ENCODE measurements around the gene AGBL1. TPM values are rescaled to one million over a fixed set of nuclear protein-coding genes. Genes with fewer than 3 reads are reported as not detected.

AGBL1 gene
- total and polyA plus RNA-seq, 2 donors (not counting 3 experiments of a cell fraction or from before 2014, with no cell fraction given), result not detected

GRCh38 chr15:86813892-86814291 lies 734.2 kb downstream of the AGBL1 start:
- H3K27ac ChIP-seq (ENCODE audit: insufficient read depth, low read depth, low read length), result no peak overlapping the region
- no peak overlapping the region for H3K9ac ChIP-seq (replicated peaks; ENCODE audit: extremely low read depth, insufficient read depth, low read length)
- no peaks in the 10 kb centered on the region for H3K27me3 ChIP-seq (ENCODE audit: control insufficient read depth in 2 of 2, insufficient read depth in 2 of 2, low read length in 2 of 2)
- no peak overlapping the region for H2AFZ ChIP-seq (ENCODE audit: low read depth, low read length)
- H3K4me3 ChIP-seq (replicated peaks in 1 of 3; ENCODE audit: insufficient read depth in 1 of 3, low read depth in 1 of 3, low read length in 3 of 3), result no peak overlapping the region
- no peak for TF ChIP-seq POLR2A (IDR thresholded peaks at IDR 0.05; ENCODE audit: low read depth, low read length)
- TF ChIP-seq EZH2 (IDR thresholded peaks at IDR 0.05; ENCODE audit: borderline replicate concordance, low read depth, low read length, severe bottlenecking), result no peak
- TF ChIP-seq GATA2 (IDR thresholded peaks at IDR 0.05; ENCODE audit: insufficient read depth, insufficient read length, low read depth, low read length), result no peak
- TF ChIP-seq, protein P1, sequence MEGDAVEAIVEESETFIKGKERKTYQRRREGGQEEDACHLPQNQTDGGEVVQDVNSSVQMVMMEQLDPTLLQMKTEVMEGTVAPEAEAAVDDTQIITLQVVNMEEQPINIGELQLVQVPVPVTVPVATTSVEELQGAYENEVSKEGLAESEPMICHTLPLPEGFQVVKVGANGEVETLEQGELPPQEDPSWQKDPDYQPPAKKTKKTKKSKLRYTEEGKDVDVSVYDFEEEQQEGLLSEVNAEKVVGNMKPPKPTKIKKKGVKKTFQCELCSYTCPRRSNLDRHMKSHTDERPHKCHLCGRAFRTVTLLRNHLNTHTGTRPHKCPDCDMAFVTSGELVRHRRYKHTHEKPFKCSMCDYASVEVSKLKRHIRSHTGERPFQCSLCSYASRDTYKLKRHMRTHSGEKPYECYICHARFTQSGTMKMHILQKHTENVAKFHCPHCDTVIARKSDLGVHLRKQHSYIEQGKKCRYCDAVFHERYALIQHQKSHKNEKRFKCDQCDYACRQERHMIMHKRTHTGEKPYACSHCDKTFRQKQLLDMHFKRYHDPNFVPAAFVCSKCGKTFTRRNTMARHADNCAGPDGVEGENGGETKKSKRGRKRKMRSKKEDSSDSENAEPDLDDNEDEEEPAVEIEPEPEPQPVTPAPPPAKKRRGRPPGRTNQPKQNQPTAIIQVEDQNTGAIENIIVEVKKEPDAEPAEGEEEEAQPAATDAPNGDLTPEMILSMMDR (IDR thresholded peaks at IDR 0.05; ENCODE audit: extremely low read depth in 1 of 2, insufficient read depth in 1 of 2, low read depth in 1 of 2, low read length in 2 of 2), result no peak
- TF ChIP-seq MYC (IDR thresholded peaks at IDR 0.05; ENCODE audit: low read depth, low read length), result no peak
- no peak for TF ChIP-seq JUN (IDR thresholded peaks at IDR 0.05; ENCODE audit: borderline replicate concordance, insufficient read depth, insufficient read length, low read depth)
- TF ChIP-seq, protein P2, sequence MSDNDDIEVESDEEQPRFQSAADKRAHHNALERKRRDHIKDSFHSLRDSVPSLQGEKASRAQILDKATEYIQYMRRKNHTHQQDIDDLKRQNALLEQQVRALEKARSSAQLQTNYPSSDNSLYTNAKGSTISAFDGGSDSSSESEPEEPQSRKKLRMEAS (IDR thresholded peaks at IDR 0.05; ENCODE audit: insufficient read depth, insufficient read length), result no peak
- TF ChIP-seq FOS (IDR thresholded peaks at IDR 0.05; ENCODE audit: borderline replicate concordance, insufficient read depth, low read length), result no peak
- TF ChIP-seq POLR2AphosphoS5 (IDR thresholded peaks at IDR 0.05; ENCODE audit: insufficient read depth, low read depth, low read length), result no peak
- no peaks in the 10 kb centered on the region for H4K20me1 ChIP-seq (replicated peaks; ENCODE audit: control insufficient read depth, extremely low read depth, insufficient read depth, low read length)
- H3K9me3 ChIP-seq (replicated peaks; ENCODE audit: control insufficient read depth, insufficient read depth, low read length), result peaks cover 9% of the 10 kb centered on the region
- no peaks in the 10 kb centered on the region for H3K9me1 ChIP-seq (replicated peaks; ENCODE audit: control insufficient read depth, extremely low read depth, insufficient read depth, low read length)
- ChIA-PET CTCF (no interaction called here), POLR2A (no interaction called here)
- H3K79me2 ChIP-seq (ENCODE audit: control insufficient read depth, insufficient read depth, low read length), result no peaks in the 10 kb centered on the region
- H3K36me3 ChIP-seq (ENCODE audit: control insufficient read depth in 2 of 2, extremely low read depth in 1 of 2, insufficient read depth in 2 of 2, low read length in 2 of 2), result no peaks in the 10 kb centered on the region
- no TSS peak for BruUV-seq (replicated peaks)
- FAIRE-seq, result no peak
- intact Hi-C loops (cut with micrococcal nuclease) (no loop called here), dilution Hi-C loops (cut with MboI; ENCODE audit: extremely low pct_ligation_motif_present, low sequenced_read_pairs) (no loop called here)
- H3K4me2 ChIP-seq (ENCODE audit: insufficient read depth, low read length), result no peak overlapping the region
- DNase-seq (ENCODE audit: low read depth, low spot score), result no peak
- no peaks in the 10 kb centered on the region for H3K4me1 ChIP-seq (ENCODE audit: control insufficient read depth, extremely low read depth, insufficient read depth, low read length)

Measured in endothelial cell of umbilical vein (primary cell).